ENCODE results near the gene DIP2A. TPM values are rescaled to one million over a fixed set of nuclear protein-coding genes. Genes with fewer than 3 reads are reported as not detected.

The DIP2A gene
- total RNA-seq, 1 donor from 2014 or later: 41.0 TPM

- no peak overlapping the region for H3K27ac ChIP-seq
- DNase-seq (no peak), ATAC-seq (peak in 1 of 2 donors; percentile 43)
- TF ChIP-seq, protein P1, sequence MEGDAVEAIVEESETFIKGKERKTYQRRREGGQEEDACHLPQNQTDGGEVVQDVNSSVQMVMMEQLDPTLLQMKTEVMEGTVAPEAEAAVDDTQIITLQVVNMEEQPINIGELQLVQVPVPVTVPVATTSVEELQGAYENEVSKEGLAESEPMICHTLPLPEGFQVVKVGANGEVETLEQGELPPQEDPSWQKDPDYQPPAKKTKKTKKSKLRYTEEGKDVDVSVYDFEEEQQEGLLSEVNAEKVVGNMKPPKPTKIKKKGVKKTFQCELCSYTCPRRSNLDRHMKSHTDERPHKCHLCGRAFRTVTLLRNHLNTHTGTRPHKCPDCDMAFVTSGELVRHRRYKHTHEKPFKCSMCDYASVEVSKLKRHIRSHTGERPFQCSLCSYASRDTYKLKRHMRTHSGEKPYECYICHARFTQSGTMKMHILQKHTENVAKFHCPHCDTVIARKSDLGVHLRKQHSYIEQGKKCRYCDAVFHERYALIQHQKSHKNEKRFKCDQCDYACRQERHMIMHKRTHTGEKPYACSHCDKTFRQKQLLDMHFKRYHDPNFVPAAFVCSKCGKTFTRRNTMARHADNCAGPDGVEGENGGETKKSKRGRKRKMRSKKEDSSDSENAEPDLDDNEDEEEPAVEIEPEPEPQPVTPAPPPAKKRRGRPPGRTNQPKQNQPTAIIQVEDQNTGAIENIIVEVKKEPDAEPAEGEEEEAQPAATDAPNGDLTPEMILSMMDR (IDR thresholded peaks at IDR 0.05): no peak
- H3K9me3 ChIP-seq: no peaks in the 10 kb centered on the region
- H3K4me3 ChIP-seq: no peak overlapping the region
- H3K36me3 ChIP-seq: no peaks in the 10 kb centered on the region
- no peaks in the 10 kb centered on the region for H3K27me3 ChIP-seq (ENCODE audit: low read depth)
- intact Hi-C loops (cut with DNase I): no loop called here
- peaks cover 9% of the 10 kb centered on the region for H3K4me1 ChIP-seq
Observed at GRCh38 chr21:46618738-46619379, 160.2 kb downstream of the DIP2A start.

Other genes starting within 250 kb of the DIP2A start
- gene LSS, start 230.1 kb upstream of the DIP2A start, total RNA-seq: 91.0 TPM
- gene MCM3AP, start 173.3 kb upstream of the DIP2A start, total RNA-seq: 96.2 TPM
- 20.4 TPM for gene YBEY, start 172.5 kb upstream of the DIP2A start, total RNA-seq
- 9.5 TPM for gene C21orf58, start 135.0 kb upstream of the DIP2A start, total RNA-seq
- gene PCNT, start 134.7 kb upstream of the DIP2A start, total RNA-seq: 36.5 TPM
- 4.5 TPM for gene S100B, start 146.2 kb downstream of the DIP2A start, total RNA-seq
- gene PRMT2, start 176.8 kb downstream of the DIP2A start, total RNA-seq: 121 TPM